OCI-LY7 (cell line): ENCODE measurements around the gene PTH2R.
"Not testable (repeated sequence)": the region's sequence is repeated elsewhere in the genome, so short reads cannot be mapped to it uniquely, and the experiment has no call there.

Source experiments
- EZH2phosphoT487 ChIP-seq: fragments of 200-600 bp; sonication (generic); IDR thresholded peaks from 2 replicates; pipeline ENCODE4 v1.6.1; 2018; ENCODE audit warnings: low read depth, borderline replicate concordance, mild to moderate bottlenecking, mixed run types, antibody characterized with exemption, low read length, moderate library complexity, mixed read lengths
- TF ChIP-seq, protein P1 (sequence below): fragments of 200-600 bp; sonication (generic); conservative IDR thresholded peaks from 2 replicates; pipeline ENCODE4 v1.5.1; 2014; ENCODE audit warnings: mild to moderate bottlenecking, antibody characterized with exemption, low read length, moderate library complexity, mixed read lengths

DNA sequence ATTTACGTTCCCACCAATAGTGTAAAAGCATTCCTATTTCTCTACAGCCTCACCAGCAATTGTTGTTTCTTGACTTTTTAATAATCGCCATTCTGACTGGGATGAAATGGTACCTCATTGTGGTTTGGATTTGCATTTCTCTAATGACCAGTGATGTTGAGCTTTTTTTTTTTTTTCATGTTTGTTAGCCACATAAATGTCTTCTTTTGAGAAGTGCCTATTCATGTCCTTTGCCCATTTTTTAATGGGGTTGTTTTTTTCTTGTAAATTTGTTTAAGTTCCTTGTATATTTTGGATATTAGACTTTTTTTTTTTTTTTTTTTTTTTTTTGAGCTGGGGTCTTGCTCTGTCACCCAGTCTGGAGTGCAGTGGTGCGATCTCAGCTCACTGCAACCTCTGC lies 98.8 kb downstream of the PTH2R start:
- TF ChIP-seq, protein P1, sequence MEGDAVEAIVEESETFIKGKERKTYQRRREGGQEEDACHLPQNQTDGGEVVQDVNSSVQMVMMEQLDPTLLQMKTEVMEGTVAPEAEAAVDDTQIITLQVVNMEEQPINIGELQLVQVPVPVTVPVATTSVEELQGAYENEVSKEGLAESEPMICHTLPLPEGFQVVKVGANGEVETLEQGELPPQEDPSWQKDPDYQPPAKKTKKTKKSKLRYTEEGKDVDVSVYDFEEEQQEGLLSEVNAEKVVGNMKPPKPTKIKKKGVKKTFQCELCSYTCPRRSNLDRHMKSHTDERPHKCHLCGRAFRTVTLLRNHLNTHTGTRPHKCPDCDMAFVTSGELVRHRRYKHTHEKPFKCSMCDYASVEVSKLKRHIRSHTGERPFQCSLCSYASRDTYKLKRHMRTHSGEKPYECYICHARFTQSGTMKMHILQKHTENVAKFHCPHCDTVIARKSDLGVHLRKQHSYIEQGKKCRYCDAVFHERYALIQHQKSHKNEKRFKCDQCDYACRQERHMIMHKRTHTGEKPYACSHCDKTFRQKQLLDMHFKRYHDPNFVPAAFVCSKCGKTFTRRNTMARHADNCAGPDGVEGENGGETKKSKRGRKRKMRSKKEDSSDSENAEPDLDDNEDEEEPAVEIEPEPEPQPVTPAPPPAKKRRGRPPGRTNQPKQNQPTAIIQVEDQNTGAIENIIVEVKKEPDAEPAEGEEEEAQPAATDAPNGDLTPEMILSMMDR: not testable (repeated sequence)
- TF ChIP-seq EZH2phosphoT487: not testable (repeated sequence)
